Measurements from ENCODE around the gene TMSB15C. TPM values are rescaled to one million over a fixed set of nuclear protein-coding genes. Genes with fewer than 3 reads are reported as not detected.
"Not testable (repeated sequence)": the region's sequence is repeated elsewhere in the genome, so short reads cannot be mapped to it uniquely, and the experiment has no call there.

The TMSB15C gene
- 30.1 TPM for total RNA-seq (ENCODE audit: unreplicated experiment)
- long read RNA-seq, transcript TMSB15B-207 (3 exons, 947 nt): major isoform, 8 of 17 reads
- long read RNA-seq, partial matches to known transcripts: 0 of 17 reads
- long read RNA-seq, other reads (novel, unspliced or antisense): 8 of 17 reads

GRCh38 chrX:104075778-104076445 is at the start of gene TMSB15C:
TSS of gene TMSB15C (minus strand) at chrX:104076236.
- not testable (repeated sequence) for H3K27me3 Mint-ChIP-seq (ENCODE audit: unreplicated experiment); H3K27ac Mint-ChIP-seq (ENCODE audit: unreplicated experiment); H3K4me1 Mint-ChIP-seq (ENCODE audit: low read depth, unreplicated experiment); H3K4me3 Mint-ChIP-seq (ENCODE audit: unreplicated experiment); DNase-seq; H3K9me3 Mint-ChIP-seq (ENCODE audit: unreplicated experiment); H3K36me3 Mint-ChIP-seq (ENCODE audit: unreplicated experiment)

- no peak overlapping the region for H3K27ac Mint-ChIP-seq (ENCODE audit: unreplicated experiment)
- no peaks in the 10 kb centered on the region for H3K9me3 Mint-ChIP-seq (ENCODE audit: unreplicated experiment)
- no peaks in the 10 kb centered on the region for H3K36me3 Mint-ChIP-seq (ENCODE audit: unreplicated experiment)
- no peaks in the 10 kb centered on the region for H3K4me1 Mint-ChIP-seq (ENCODE audit: low read depth, unreplicated experiment)
- DNase-seq: no peak
- H3K27me3 Mint-ChIP-seq (ENCODE audit: unreplicated experiment): no peaks in the 10 kb centered on the region
- TF ChIP-seq CTCF (IDR thresholded peaks at IDR 0.05; ENCODE audit: partially characterized antibody, unreplicated experiment): no peak
- H3K4me3 Mint-ChIP-seq (ENCODE audit: unreplicated experiment): no peak overlapping the region
These were observed 46.8 kb upstream of the TMSB15C start for GRCh38 chrX:104122829-104123228.

- Mint-ChIP-seq H3K36me3 (ENCODE audit: unreplicated experiment) (no peaks in the 10 kb centered on the region), H3K9me3 (ENCODE audit: unreplicated experiment) (no peaks in the 10 kb centered on the region), H3K4me1 (ENCODE audit: low read depth, unreplicated experiment) (no peaks in the 10 kb centered on the region), H3K4me3 (ENCODE audit: unreplicated experiment) (peak overlapping the region; percentile 10), H3K27me3 (ENCODE audit: unreplicated experiment) (no peaks in the 10 kb centered on the region), H3K27ac (ENCODE audit: unreplicated experiment) (no peak overlapping the region)
- TF ChIP-seq CTCF (IDR thresholded peaks at IDR 0.05; ENCODE audit: partially characterized antibody, unreplicated experiment): no peak
- DNase-seq: no peak
These were observed 42.7 kb upstream of the TMSB15C start for GRCh38 chrX:104118765-104119164.

- Mint-ChIP-seq H3K4me3 (ENCODE audit: unreplicated experiment) (no peak overlapping the region), H3K4me1 (ENCODE audit: low read depth, unreplicated experiment) (peaks cover 1% of the 10 kb centered on the region), H3K27ac (ENCODE audit: unreplicated experiment) (no peak overlapping the region), H3K9me3 (ENCODE audit: unreplicated experiment) (peaks cover 2% of the 10 kb centered on the region), H3K36me3 (ENCODE audit: unreplicated experiment) (no peaks in the 10 kb centered on the region), H3K27me3 (ENCODE audit: unreplicated experiment) (no peaks in the 10 kb centered on the region)
- no peak for TF ChIP-seq CTCF (IDR thresholded peaks at IDR 0.05; ENCODE audit: partially characterized antibody, unreplicated experiment)
- no peak for DNase-seq
These were observed 41.7 kb upstream of the TMSB15C start for GRCh38 chrX:104117759-104118158.

- Mint-ChIP-seq H3K4me1 (ENCODE audit: low read depth, unreplicated experiment) (peaks cover 1% of the 10 kb centered on the region), H3K4me3 (ENCODE audit: unreplicated experiment) (peak overlapping the region; percentile 91), H3K36me3 (ENCODE audit: unreplicated experiment) (no peaks in the 10 kb centered on the region), H3K9me3 (ENCODE audit: unreplicated experiment) (peaks cover 2% of the 10 kb centered on the region), H3K27me3 (ENCODE audit: unreplicated experiment) (no peaks in the 10 kb centered on the region), H3K27ac (ENCODE audit: unreplicated experiment) (peak overlapping the region; percentile 90)
- peak; percentile 63 for DNase-seq
- TF ChIP-seq CTCF (IDR thresholded peaks at IDR 0.05; ENCODE audit: partially characterized antibody, unreplicated experiment): peak; percentile 33
These were observed 37.4 kb upstream of the TMSB15C start for GRCh38 chrX:104113222-104113965.
